Fibroblast of the aortic adventitia (primary cell): ENCODE results near the gene TRIM73. TPM values are rescaled to one million over a fixed set of nuclear protein-coding genes. Genes with fewer than 3 reads are reported as not detected.
"Not testable (repeated sequence)": the region's sequence is repeated elsewhere in the genome, so short reads cannot be mapped to it uniquely, and the experiment has no call there.

ENCODE experiments used
- DNase-seq: peaks from one replicate; pipeline ENCODE4 v3.0.0-alpha.2; 2010; ENCODE audit warnings: low read depth
- H3K4me3 ChIP-seq: 2 replicates; pipeline ENCODE4 v1.5.1; 2011; ENCODE audit warnings: low read depth, mild to moderate bottlenecking, control low read depth, low read length, moderate library complexity
- total RNA-seq: library from RNA; depleted of rRNA; stranded (reverse); fragments of >200 nt; gene quantifications from 2 replicates; pipeline ENCODE4 v1.2.3, GENCODE V29; 2012; ENCODE audit warnings: low replicate concordance

Gene TRIM73
- 0.18 and 1.6 TPM in 2 replicates for total RNA-seq

DNA sequence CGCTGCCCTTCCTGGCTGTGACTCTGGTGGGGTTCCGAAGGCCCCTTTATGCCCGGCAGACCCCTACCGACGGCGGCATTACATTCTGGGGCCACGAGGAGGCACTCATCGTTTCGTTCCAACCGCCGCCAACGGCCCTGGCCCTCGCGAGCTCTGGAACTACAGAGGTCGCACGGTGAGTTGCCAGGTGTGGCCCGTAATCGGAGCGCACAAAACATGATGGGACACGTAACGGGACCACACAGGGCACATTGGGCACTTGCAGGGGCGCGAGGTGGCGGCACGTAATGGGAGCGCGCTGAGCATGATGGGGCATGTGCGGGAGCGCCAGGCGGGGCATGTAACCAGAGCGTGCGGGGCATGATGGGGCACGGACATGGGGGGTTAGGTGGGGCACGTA lies at the start of gene TRIM73:
Gene TRIM73, plus strand, starts transcription at position 301 of the 400 bp plus-strand sequence. CDS start 3,305 bp downstream, outside the sequence.
- H3K4me3 ChIP-seq, DNase-seq: not testable (repeated sequence)

DNA sequence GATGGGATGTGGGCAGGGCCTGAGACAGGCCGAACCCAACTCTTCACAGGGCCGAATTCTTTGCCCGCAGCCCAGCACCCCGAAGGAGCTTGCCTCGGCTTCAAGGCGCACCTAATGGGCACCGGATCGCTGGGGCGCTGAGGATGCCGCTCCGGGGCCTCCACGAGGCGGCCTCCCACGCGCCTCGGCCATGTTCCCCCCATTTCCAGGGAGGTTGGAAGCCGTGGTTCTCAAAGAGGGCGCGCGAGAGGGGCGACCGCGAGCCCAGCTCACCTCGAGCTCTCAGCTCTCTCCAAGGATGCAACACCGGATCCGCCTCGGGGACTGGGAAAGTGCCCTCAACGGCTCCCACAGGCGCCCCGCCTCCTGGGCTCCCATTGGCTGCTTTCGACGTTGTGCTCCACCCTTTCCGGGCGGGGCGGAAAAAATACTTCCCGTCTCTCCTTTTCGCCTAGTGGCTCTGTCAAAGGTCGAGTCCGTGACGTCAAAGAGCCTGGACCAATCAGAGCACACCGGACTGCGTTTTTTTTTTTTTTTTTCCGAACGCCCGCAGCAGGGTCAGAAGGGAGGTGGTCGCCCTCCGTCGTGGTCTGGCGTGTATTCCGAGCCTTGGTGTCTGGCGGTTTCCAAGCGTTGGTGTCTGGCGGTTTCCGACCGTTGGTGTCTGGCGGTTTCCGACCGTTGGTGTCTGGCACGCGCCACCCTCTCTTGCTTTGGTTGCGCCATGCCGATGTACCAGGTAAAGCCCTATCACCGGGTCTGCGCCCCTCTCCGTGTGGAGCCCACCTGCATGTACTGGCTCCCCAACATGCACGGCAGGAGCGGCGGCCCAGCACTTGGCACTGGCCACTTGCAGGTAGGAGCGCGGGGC lies 36.5 kb upstream of the TRIM73 start:
- DNase-seq, result peak; percentile 52

DNA sequence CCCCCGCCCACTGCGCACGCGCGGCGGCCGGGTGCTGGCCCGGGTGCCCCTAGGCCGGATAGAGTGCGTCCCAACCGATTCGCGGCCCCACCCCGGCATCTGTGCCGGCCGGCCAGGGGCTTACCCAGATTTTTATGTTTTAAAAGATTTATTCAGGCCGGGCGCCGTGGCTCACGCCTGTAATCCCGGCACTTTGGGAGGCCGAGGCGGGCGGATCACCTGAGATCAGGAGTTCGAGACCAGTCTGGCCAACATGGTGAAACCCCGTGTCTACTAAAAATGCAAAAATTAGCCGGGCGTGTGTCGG lies 35.9 kb upstream of the TRIM73 start:
- peak overlapping the region; percentile 33 for H3K4me3 ChIP-seq
- not testable (repeated sequence) for DNase-seq

More for the DNA sequence above, 36.5 kb upstream of the TRIM73 start:
- peak overlapping the region; percentile 59 for H3K4me3 ChIP-seq

DNA sequence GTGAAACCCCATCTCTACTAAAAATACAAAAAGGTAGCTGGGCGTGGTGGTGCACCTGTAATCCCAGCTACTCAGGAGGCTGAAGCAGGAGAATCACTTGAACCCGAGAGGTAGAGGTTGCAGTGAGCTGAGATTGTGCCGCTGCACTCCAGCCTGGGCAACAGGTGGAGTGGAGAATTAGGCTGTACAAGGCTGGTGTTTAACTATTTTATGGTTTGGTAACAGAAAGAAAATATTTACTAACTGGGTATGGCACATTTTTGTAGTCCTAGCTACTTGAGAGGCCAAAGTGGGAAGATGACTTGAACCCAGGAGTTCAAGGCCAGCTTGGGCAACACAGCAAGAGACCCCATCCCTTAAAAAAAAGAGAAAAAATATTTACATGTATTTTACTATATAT lies 31.4 kb upstream of the TRIM73 start:
- not testable (repeated sequence) for H3K4me3 ChIP-seq, DNase-seq

DNA sequence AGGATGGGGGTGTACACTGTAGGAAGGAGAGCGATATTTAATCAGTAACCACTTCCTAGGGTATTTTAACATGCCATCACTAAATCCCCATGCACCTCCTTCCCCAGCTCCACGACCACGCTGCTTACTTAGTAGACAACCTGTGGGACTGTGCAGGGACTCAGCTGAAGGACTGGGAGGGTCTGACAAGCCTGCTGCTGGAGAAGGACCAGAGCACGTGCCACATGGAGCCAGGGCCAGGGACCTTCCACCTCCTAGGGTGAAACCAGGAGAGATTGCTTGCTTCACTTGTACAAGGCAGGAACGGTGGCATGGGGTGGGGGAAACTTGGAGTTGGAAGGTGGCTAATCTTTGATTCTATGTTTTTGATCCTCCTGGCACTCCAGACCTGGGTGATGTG lies 28.8 kb upstream of the TRIM73 start:
- not testable (repeated sequence) for H3K4me3 ChIP-seq, DNase-seq

DNA sequence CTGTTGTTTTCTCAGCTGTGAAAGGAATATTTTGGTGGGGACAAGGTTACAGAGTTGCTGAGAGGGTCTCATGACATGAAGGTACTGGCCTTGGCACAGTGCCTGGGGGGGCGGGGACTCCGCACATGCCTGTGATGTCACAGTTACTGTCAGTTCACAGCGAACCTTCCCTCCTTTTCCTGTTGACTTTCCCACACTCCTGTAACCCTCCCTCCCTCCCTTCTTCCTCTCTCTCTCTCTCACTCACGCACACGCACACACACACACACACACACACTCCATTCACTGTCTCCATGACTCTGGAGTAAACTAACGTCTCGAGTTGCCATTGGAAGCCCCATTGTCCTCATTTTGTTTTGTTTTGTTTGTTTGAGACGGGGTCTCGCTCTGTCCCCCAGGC lies 28.1 kb upstream of the TRIM73 start:
- not testable (repeated sequence) for DNase-seq, H3K4me3 ChIP-seq

DNA sequence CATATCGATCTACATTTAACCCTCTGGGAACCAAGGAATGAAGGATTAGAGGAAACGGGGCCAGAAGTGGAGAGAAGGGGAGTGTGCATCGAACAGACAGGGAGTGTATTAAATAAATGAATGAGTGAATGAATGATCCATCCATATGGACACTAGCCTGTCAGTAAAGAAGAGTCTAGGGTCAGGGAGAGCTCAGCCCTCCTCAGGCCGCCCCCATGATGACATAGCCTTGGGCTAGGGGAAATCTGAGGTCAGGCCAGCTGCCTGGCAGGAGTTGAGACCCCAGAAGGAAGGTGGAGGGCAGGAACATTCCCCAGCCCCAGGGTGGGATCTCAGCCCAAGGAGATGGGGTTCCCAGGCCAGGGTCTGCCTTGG lies 21.3 kb upstream of the TRIM73 start:
- DNase-seq, H3K4me3 ChIP-seq: not testable (repeated sequence)

DNA sequence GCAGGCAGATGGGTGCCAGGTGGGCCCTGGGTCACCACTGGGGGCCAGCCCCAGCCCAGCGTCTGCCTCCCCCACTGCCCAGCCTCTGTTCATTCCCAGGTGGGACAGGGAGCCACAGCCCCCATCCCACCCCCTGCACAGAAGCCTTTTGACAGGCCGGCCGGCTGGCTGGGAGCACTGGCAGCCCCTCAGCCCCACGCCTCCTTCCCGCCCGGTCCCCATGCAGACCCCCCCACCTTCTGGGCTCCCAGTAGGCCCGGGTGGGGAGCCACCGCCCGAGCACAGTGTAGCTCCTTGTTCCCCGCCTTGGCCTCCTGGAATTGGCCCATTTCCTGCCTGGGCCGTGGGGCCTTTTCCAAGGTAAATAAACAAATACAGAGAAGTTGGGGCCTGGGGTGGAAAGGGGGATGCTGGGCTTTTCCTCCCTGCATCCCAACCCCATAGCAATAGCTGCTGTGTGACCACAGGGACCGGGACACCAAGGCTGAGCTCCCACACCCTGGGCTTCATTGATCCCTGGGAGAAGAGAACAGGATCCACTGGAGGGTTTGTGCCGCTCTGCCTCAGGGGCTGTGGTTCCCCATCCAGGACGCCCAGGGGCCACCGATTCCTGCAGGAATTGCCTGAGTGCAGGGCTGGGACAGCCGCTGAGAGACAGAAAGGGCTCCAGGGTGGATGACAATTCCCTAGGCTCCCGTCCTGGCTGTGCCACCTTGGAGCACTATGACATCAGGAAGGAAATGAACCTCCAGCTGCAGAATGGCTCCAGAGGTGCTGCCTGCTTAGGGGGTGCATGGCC lies 20.7 kb upstream of the TRIM73 start:
- DNase-seq, H3K4me3 ChIP-seq: not testable (repeated sequence)

DNA sequence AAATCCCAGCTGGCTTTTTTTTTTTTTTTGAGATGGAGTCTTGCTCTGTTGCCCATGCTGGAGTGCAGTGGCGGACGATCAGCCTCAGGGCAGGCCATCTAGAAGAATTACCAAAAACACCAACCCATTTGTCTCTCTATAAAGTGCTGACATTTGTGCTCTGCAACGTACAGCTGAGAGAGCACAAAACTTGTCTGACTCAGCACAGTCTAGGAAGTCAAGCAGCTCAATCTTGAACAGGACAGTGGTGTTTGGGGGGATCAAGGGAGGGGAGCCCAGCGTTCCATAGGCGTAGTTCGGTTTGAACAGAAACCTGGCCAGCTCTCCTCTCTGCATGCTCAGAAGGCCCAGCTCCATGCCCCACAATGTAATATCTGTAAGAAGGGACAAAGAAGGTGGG lies 2.2 kb upstream of the TRIM73 start:
- not testable (repeated sequence) for H3K4me3 ChIP-seq, DNase-seq

DNA sequence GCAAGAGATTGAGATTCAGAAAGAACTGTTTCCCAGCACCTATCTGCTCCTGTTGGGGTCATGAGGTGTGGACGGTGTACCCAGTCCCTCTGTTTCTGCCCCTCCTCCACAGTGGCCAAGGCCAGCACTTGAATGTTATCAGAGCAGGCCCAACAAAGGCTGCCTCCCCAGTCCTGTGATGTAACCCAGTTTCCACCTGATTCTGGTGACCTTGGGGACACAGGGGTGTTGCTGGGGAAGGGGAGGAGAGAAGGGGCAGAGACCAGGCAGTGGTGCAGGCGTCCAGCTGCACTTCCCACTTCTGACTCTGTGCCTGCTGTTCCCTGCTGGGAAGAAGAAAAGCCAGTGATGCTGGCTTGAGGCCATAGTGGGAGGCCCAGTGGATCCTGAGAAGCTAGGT lies 2.4 kb downstream of the TRIM73 start:
- DNase-seq, H3K4me3 ChIP-seq: not testable (repeated sequence)

DNA sequence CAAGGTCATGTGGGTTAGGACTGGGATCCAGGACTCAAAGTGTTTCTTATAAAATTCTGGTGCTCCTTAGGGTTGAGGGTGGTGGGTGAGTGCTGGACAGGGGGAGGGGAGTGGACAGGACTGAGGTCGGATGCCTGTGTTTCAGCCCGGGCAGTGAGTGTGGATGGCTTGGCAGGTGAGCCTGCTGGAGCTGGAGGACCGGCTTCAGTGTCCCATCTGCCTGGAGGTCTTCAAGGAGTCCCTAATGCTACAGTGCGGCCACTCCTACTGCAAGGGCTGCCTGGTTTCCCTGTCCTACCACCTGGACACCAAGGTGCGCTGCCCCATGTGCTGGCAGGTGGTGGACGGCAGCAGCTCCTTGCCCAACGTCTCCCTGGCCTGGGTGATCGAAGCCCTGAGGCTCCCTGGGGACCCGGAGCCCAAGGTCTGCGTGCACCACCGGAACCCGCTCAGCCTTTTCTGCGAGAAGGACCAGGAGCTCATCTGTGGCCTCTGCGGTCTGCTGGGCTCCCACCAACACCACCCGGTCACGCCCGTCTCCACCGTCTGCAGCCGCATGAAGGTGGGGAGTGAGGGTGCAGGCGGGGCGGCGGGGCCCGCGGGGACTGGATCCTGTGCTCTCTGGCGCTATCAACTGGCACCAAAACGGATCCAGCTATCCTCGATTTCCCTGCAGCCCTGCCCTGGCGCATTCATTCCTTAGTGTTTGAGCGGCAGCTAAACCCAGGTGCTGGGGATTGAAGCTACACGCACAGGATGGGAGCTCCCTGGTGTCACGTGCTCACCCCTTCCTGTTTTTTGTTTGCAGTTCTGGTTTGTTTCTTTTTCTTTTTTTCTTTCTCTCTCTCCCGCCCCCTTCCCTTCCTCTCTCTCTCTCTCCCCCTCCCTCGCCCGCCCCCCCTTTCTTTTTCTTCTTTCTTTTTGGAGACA lies 3.6 kb downstream of the TRIM73 start:
- H3K4me3 ChIP-seq, DNase-seq: not testable (repeated sequence)

DNA sequence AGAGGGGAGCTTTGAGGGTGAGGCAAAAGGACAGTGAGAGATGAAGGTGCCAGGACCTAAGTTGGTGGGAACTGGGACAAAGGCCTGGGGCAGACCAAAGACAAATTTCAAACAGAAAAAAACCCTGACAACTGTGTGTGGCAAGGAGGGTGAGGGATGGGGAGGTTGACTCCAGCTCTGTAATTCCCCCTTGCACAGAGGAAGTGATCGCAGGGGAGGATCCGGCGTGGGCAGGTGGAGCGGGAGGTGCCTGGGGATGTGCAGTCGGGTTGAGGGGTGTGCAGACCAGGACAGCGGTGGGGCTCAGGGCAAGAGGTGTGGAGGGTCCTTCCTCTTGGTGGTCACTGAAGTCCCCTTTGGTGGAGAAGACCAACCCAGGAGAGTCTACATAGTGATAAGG lies 5.1 kb downstream of the TRIM73 start:
- not testable (repeated sequence) for H3K4me3 ChIP-seq, DNase-seq

DNA sequence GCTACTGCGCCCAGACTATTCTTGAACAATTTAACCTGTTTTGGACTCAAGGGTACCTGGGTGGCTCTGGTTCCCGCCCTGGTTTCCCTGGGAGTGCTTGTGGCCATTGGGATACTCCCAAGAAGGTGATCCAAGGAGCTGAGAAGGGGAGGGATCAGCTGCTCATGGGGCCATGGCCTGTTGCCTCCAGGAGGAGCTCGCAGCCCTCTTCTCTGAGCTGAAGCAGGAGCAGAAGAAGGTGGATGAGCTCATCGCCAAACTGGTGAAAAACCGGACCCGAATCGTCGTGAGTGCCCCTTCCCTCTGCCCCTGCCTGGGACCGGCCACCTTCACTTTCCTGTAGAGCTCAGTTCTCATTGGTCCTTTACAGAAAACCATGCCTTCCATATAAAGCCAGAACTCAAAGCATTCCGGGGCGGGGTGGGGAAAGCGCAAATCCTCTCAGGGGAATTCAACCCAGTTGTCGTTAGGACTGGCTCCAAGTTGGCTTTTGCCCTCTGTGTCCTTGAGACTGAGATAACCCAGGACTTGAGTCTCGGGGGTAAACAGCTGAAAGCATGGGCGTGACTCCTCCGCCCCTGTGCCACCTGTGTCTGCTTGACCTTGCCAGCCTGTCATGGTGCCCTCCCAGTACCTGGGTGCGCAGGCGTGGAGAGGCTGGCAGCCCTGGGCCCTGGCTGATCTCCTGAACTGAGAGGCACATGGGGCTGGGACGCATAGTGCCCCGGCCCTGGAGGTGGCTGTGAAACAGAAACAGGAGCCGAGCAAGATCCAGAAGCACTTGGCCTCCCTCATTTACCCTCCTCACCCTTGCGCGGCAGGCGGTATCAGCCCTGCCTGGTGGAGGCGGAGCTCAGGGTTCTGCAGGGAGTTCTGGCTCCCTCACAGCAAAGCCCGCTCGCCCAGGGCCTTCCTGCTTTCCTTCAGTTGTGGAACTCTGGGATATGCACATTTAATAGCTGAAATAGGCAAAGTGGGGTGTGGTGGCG lies 8.3 kb downstream of the TRIM73 start:
- H3K4me3 ChIP-seq, DNase-seq: not testable (repeated sequence)

DNA sequence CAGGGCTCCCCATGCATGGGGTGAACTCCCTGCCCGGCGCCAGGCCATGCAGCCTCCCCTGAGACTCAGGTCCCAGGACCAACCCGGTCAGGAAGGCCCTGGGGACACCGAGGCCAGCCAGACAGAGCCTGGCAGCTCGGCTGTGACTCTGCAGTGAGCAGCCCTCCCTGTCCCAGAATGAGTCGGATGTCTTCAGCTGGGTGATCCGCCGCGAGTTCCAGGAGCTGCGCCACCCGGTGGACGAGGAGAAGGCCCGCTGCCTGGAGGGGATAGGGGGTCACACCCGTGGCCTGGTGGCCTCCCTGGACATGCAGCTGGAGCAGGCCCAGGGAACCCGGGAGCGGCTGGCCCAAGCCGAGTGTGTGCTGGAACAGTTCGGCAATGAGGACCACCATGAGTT lies 9.2 kb downstream of the TRIM73 start:
- DNase-seq, H3K4me3 ChIP-seq: not testable (repeated sequence)

DNA sequence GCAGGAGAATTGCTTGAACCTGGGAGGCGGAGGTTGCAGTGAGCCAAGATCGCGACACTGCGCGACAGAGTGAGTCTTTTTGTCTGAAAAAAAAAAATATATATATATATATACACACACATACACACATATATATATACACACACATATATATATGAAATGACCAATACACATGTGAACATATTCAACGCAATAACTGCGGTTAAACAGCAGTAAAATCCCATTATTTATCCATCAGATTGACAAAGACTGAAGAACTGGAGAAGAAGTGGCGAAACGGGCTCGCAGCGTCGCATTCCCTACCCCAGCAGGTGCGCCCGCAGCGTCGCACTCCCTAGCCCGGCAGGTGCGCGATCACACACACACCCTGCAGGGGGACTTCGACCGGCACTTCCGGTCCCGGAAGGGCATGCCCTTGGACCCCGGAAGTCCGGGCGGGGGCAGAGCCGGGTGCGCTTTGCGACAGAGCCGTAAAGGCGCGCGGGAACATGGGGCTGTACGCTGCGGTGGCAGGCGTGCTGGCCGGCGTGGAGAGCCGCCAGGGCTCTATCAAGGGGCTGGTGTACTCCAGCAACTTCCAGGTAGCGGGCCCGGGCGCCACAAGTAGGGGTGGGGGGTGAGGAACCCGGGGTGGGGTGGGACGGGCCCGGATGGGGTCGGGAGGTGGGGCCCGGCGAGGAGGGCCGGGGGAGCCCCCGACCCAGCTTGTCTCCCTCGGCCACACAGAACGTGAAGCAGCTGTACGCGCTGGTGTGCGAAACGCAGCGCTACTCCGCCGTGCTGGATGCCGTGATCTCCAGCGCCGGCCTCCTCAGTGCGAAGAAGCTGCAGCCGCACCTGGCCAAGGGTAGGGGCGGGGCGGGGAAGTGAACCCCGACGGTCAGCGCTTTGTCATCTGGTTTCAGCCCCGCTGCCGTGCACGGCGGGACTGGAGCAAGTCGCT lies 14.7 kb downstream of the TRIM73 start:
- DNase-seq, result not testable (repeated sequence)
- H3K4me3 ChIP-seq, result peak overlapping the region; percentile 37

DNA sequence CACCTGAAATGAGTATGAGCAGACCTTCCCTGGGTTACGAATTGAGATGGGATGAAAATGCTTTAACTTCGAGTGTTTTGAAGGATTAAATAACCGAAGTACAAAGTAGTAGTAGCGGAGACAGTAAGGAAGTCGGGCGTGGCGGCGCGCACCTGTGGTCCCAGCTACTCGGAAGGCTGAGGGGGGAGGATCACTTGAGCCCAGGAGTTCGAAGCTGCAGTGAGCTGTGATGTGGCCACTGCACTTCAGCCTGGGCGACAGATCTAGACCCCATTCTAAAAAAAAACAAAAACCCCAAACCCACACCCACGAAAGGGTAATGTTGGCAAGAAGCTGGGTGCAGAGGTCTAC lies 15.4 kb downstream of the TRIM73 start:
- DNase-seq, H3K4me3 ChIP-seq: not testable (repeated sequence)

DNA sequence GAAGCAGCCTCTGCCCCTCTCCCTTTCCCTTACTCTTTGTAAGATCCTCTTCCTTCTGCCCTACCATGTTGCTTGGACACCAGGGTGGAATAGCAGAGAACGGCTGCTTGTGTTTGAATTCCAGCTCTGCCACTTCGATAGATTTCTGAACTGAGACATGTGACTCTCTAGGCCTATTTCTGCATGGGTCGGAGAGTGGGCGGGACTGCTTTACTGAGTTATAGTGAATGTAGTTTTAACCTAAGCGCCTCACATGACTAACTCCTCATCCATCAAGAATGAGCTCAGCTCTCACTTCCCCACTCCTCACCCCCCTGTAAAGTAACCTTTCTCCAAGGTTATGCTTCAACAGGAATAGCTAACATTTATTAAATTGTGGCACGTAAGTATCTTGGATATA lies 18.8 kb downstream of the TRIM73 start:
- DNase-seq, H3K4me3 ChIP-seq: not testable (repeated sequence)
